ENCODE measurements around the gene MED14. TPM values are rescaled to one million over a fixed set of nuclear protein-coding genes. Genes with fewer than 3 reads are reported as not detected.

MED14 gene
- total and polyA plus RNA-seq, 2 of the 8 experiments (the other 6 are each of a cell fraction or from before 2014, with no cell fraction given), result 79.7 to 117 TPM

GRCh38 chrX:40607381-40607780 is 128.0 kb downstream of the MED14 start (continued):
- no peak for TF ChIP-seq NRF1 (IDR thresholded peaks at IDR 0.05; ENCODE audit: low read depth, low read length)
